Thyroid gland (tissue), 4 donors: ENCODE measurements around the gene FAR2. TPM values are rescaled to one million over a fixed set of nuclear protein-coding genes. Genes with fewer than 3 reads are reported as not detected.

ENCODE experiments used
- DNase-seq, 2 donors: peaks; one replicate each; pipeline ENCODE4 v3.0.0-alpha.2; 2019
- H3K27ac ChIP-seq, 3 donors: fragments of 200-600 bp; sonication (generic); 1 replicate in 2 of 3; 2 replicates in 1 of 3; pipeline ENCODE4 v1.5.1; 2016 to 2019; ENCODE audit warnings: mild to moderate bottlenecking in 1 of 3, moderate library complexity in 1 of 3
- H3K27me3 ChIP-seq: fragments of 200-600 bp; sonication (generic); one replicate; pipeline ENCODE4 v1.5.1; 2019
- H3K36me3 ChIP-seq, 2 donors: fragments of 200-600 bp; sonication (generic); one replicate each; pipeline ENCODE4 v1.5.1; 2016 to 2019
- H3K4me1 ChIP-seq, 2 donors: fragments of 200-600 bp; sonication (generic); one replicate each; pipeline ENCODE4 v1.5.1; 2017 to 2019
- H3K4me3 ChIP-seq, 3 donors: fragments of 200-600 bp; sonication (generic); replicated peaks in 1 of 3; 1 replicate in 2 of 3; 2 replicates in 1 of 3; pipeline ENCODE4 v1.5.1; 2016; ENCODE audit warnings: mild to moderate bottlenecking in 1 of 3
- H3K9me3 ChIP-seq: fragments of 200-600 bp; sonication (generic); one replicate; pipeline ENCODE4 v1.5.1; 2017
- POLR2A ChIP-seq, 2 donors: fragments of 450-650 bp; IDR thresholded peaks; one replicate each; pipeline ENCODE4 v1.6.1; 2017; ENCODE audit warnings: antibody characterized with exemption in 2 of 2, mild to moderate bottlenecking in 2 of 2, moderate library complexity in 1 of 2
- WGBS, 2 donors: methylation state at CpG; one replicate each; pipeline ENCODE4 v1.1.5; 2017; 5-methylcytosine and 5-hydroxymethylcytosine counted together
- intact Hi-C: fragments of 100-400 bp; cut with DNase I; formaldehyde crosslinking; loops from one replicate; pipeline ENCODE4 v1.15.1; 2023
- total RNA-seq, 4 donors: library from RNA; depleted of rRNA; stranded (reverse); fragments of >200 nt; gene quantifications; one replicate each; pipeline ENCODE4 v1.2.3, GENCODE V29; 2016
- TF ChIP-seq, protein P1 (sequence below), 6 experiments: fragments of 200-600 bp in 3 of 6; fragments of 450-650 bp in 3 of 6; sonication (generic) in 3 of 6; IDR thresholded peaks; one replicate each; pipeline ENCODE4 v1.5.1; 2016 to 2019; ENCODE audit warnings: antibody characterized with exemption in 6 of 6, mild to moderate bottlenecking in 2 of 6, inconsistent platforms in 1 of 6, moderate library complexity in 1 of 6

Gene FAR2
- 1 to 10 TPM; 3.2 to 9.1 (median 4.3) TPM for total RNA-seq

DNA sequence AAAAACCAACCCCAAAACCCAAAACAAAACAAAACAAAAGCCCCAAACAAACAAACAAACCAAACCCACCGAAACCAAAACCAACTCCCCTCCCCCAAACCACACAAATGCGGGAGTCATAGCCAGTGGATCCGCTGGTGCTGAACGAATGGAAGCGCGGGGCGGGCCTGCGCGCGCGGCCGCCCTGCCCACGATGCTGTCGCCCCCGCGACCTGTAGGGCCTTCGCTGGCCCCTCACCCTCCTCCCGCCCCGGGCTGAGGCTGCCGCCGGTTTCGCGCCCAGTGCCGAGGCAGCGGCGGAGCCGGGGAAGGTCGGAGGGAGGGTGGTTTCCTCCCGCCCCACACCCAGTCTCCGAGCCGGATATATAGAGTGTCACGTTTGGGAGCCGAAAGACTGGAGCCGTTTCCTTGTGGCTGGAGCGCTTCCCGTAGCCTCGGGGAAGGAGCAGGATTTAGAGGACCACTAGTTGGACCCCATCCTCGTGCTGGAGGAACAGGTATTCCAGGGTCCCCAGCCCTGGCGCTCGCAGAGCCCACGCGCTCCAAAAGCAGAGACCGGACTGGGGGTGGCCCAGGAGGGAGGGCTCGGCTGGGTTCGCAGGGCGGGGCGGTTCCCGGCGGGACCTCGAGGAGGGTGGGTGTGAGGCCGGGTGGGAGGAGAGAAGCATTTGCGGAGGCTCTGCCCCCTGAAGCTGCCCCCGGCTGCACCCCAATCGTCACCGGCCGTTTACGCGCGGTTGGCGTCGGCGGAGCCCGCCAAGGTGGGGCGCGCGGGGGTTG, at the start of gene FAR2:
Gene FAR2 (plus strand): TSS at position 368 of the 780 bp plus-strand sequence. CDS start 121,172 bp downstream, outside the sequence.
- no peaks in the 10 kb centered on the region for H3K27me3 ChIP-seq
- no peak for DNase-seq

DNA sequence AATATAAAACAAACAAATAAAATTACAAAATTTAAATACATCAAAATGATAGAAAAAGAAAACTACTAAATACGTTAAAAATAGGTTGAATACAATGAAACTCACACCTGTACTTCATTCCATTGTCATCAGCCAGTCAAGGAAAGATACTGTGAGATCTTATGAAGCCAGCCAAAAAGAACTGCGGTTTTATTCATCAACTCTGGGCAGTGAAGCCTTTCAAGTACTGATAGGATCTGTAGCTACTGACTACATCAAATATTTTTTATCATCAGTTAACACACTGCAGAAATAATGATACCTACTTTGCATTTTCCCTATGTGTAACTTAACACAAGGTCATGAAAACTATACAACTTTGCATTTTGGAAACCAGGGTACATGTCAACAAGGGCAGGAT, 46.3 kb upstream of the FAR2 start:
- H3K4me1 ChIP-seq: no peaks in the 10 kb centered on the region
- H3K27ac ChIP-seq: no peak overlapping the region
- WGBS, 2 donors: 39 to 40% methylated on average over 2 of the region's 2 CpGs
- intact Hi-C loops: no loop called here
- no peak for DNase-seq
- H3K4me3 ChIP-seq: no peak overlapping the region
- no peaks in the 10 kb centered on the region for H3K27me3 ChIP-seq
- TF ChIP-seq, protein P1, sequence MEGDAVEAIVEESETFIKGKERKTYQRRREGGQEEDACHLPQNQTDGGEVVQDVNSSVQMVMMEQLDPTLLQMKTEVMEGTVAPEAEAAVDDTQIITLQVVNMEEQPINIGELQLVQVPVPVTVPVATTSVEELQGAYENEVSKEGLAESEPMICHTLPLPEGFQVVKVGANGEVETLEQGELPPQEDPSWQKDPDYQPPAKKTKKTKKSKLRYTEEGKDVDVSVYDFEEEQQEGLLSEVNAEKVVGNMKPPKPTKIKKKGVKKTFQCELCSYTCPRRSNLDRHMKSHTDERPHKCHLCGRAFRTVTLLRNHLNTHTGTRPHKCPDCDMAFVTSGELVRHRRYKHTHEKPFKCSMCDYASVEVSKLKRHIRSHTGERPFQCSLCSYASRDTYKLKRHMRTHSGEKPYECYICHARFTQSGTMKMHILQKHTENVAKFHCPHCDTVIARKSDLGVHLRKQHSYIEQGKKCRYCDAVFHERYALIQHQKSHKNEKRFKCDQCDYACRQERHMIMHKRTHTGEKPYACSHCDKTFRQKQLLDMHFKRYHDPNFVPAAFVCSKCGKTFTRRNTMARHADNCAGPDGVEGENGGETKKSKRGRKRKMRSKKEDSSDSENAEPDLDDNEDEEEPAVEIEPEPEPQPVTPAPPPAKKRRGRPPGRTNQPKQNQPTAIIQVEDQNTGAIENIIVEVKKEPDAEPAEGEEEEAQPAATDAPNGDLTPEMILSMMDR (IDR thresholded peaks at IDR 0.05): no peak
- no peak for TF ChIP-seq POLR2A (IDR thresholded peaks at IDR 0.05)
- no peaks in the 10 kb centered on the region for H3K36me3 ChIP-seq
- H3K9me3 ChIP-seq: no peaks in the 10 kb centered on the region

More for the DNA sequence above, at the start of gene FAR2:
- H3K27ac ChIP-seq: peak within 1 kb of the TSS; percentile 51 to 74 (median 58)
- no peaks in the 10 kb centered on the region for H3K36me3 ChIP-seq
- TF ChIP-seq, protein P1 (IDR thresholded peaks at IDR 0.05): no peak
- TF ChIP-seq POLR2A (IDR thresholded peaks at IDR 0.05): no peak
- peak within 1 kb of the TSS in 2 of 3 donors; percentile 4 to 46 for H3K4me3 ChIP-seq
- 1 to 3% methylated on average over 27 to 39 of the region's 66 CpGs for WGBS, 2 donors
- intact Hi-C loops: no loop called here
- no peaks in the 10 kb centered on the region for H3K4me1 ChIP-seq
- H3K9me3 ChIP-seq: no peaks in the 10 kb centered on the region

DNA sequence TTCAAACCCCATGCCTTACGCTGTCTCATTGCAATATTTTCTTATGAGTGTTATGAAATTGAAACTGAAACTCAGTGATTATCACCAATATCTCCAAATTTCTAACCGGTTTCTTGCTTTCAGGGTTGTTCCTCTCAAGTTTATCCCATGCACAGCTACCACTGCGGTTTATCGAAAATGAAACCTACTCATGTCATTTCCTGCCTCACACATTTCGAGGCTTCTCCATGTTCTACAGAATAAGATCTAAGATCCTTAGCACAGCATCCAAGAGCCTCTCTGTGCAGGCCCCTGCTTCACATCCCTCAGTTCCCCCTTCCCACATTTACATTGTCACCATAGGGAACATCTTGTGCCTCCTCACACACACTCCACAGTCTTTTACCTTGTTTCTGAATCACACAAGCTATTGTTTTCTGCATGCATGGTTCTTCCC, 45.5 kb upstream of the FAR2 start:
- no peak for DNase-seq
- Histone ChIP-seq H3K27ac (no peak overlapping the region), H3K27me3 (no peaks in the 10 kb centered on the region), H3K4me3 (no peak overlapping the region), H3K36me3 (no peaks in the 10 kb centered on the region), H3K9me3 (no peaks in the 10 kb centered on the region), H3K4me1 (no peaks in the 10 kb centered on the region)
- TF ChIP-seq, protein P1 (IDR thresholded peaks at IDR 0.05): no peak
- no peak for TF ChIP-seq POLR2A (IDR thresholded peaks at IDR 0.05)
- WGBS, 2 donors: 83 to 89% methylated on average over 5 of the region's 5 CpGs
- intact Hi-C loops: no loop called here

DNA sequence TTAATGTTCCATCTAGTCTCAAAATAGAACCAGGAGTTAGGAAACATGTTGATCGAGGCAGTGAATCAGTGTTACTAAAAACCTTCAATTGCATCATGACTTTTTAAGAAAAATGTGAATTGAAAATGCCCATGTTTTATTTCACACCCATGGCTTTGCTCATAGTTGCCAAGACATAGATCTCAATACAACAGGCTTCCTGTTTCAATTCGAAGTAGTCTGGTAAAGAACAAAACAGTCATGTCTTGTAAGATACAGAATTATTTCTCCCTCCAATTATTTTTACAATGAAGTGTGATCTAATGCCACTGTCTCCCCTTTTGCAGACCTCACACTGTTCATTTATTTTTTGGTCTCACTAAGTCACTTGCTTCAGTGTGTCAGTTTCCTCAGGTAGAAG, 44.6 kb upstream of the FAR2 start:
- no peaks in the 10 kb centered on the region for H3K4me1 ChIP-seq
- no peak for DNase-seq
- TF ChIP-seq, protein P1 (IDR thresholded peaks at IDR 0.05): no peak
- no peak for TF ChIP-seq POLR2A (IDR thresholded peaks at IDR 0.05)
- WGBS, 2 donors: 70 to 73% methylated on average over 2 of the region's 2 CpGs
- no peaks in the 10 kb centered on the region for H3K36me3 ChIP-seq
- H3K9me3 ChIP-seq: no peaks in the 10 kb centered on the region
- intact Hi-C loops: no loop called here
- H3K27ac ChIP-seq: no peak overlapping the region
- no peak overlapping the region for H3K4me3 ChIP-seq
- no peaks in the 10 kb centered on the region for H3K27me3 ChIP-seq
